ENCODE results near the gene SMURF2. TPM values are rescaled to one million over a fixed set of nuclear protein-coding genes. Genes with fewer than 3 reads are reported as not detected.
A peak's percentile ranks its signal among the peaks of the same experiment; 100 is the strongest.

The SMURF2 gene
- total and polyA plus RNA-seq, 9 of the 15 experiments (the other 6 are each of a cell fraction or from before 2014, with no cell fraction given) = 3.8 to 22.0 (median 14.8) TPM

GRCh38 chr17:64506201-64506575 is 155.9 kb downstream of the SMURF2 start, which contains the start of gene DDX5 (continued):
- TF ChIP-seq MGA (IDR thresholded peaks at IDR 0.05) (no peak), FIP1L1 (IDR thresholded peaks at IDR 0.05; ENCODE audit: low read depth, low read length, poor library complexity, severe bottlenecking) (no peak), FOXA1 (IDR thresholded peaks at IDR 0.05; ENCODE audit: borderline replicate concordance) (no peak), KDM1A (IDR thresholded peaks at IDR 0.05) (no peak), HDAC1 (IDR thresholded peaks at IDR 0.05) (0 out of 4 replicates have a peak, but pooled peaks of 1 of the 2 experiments have one; percentile 1), BCL6 (CRISPR knock-in tag; IDR thresholded peaks at IDR 0.05) (no peak), ZNF311 (CRISPR knock-in tag; IDR thresholded peaks at IDR 0.05) (no peak), THRA (IDR thresholded peaks at IDR 0.05) (no peak), PTRF (tag; IDR thresholded peaks at IDR 0.05) (no peak), ZNF324 (CRISPR knock-in tag; IDR thresholded peaks at IDR 0.05) (no peak), ZNF589 (CRISPR knock-in tag; IDR thresholded peaks at IDR 0.05; ENCODE audit: low read depth) (peak; percentile 20; the same call in 1 of the 2 replicates), SMAD3 (CRISPR knock-in tag; conservative IDR thresholded peaks at IDR 0.05) (no peak), YBX1 (IDR thresholded peaks at IDR 0.05) (no peak), BRF2 (IDR thresholded peaks at IDR 0.05; ENCODE audit: borderline replicate concordance, insufficient read depth, insufficient read length) (no peak), CREM (IDR thresholded peaks at IDR 0.05; ENCODE audit: low read depth) (peak; percentile 77; the same call in 1 of the 2 replicates), ETV6 (IDR thresholded peaks at IDR 0.05; ENCODE audit: borderline replicate concordance in 1 of 2, low read depth in 2 of 2, low read length in 1 of 2) (no peak), ETV6 (CRISPR knock-in tag; IDR thresholded peaks at IDR 0.05; ENCODE audit: borderline replicate concordance) (no peak)

All from K562 (cell line).